Measurements from ENCODE around the gene EIF2B2. TPM values are rescaled to one million over a fixed set of nuclear protein-coding genes. Genes with fewer than 3 reads are reported as not detected.

Gene EIF2B2
- total and polyA plus RNA-seq, 2 experiments from 2014 or later, result 39.2 to 40.5 TPM

DNA sequence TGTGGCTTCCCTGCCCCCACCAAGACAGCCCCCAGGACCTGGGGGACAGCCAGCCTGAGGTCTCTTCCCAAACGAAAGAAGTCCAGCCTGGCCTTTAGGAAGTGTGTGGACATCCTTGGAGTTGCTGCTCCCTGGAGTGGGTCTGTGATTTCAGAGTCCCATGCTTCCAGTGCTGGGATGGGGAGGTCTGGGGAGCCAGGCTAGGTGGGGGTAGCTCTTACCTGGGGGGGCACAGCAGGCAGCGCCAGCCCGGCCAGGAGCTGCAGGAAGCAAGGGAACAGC, 47.8 kb upstream of the EIF2B2 start:
- H2AFZ ChIP-seq, result peak overlapping the region; percentile 95; the same call in 1 of the 2 replicates
- no peaks in the 10 kb centered on the region for H3K9me3 Mint-ChIP-seq
- TF ChIP-seq CTCF (conservative IDR thresholded peaks at IDR 0.05; ENCODE audit: low read depth in 2 of 2), result no peak
- TF ChIP-seq, protein P1, sequence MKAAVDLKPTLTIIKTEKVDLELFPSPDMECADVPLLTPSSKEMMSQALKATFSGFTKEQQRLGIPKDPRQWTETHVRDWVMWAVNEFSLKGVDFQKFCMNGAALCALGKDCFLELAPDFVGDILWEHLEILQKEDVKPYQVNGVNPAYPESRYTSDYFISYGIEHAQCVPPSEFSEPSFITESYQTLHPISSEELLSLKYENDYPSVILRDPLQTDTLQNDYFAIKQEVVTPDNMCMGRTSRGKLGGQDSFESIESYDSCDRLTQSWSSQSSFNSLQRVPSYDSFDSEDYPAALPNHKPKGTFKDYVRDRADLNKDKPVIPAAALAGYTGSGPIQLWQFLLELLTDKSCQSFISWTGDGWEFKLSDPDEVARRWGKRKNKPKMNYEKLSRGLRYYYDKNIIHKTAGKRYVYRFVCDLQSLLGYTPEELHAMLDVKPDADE (IDR thresholded peaks at IDR 0.05), result no peak
- no peak for TF ChIP-seq NANOG (IDR thresholded peaks at IDR 0.05; ENCODE audit: borderline replicate concordance)
- TF ChIP-seq, protein P2, sequence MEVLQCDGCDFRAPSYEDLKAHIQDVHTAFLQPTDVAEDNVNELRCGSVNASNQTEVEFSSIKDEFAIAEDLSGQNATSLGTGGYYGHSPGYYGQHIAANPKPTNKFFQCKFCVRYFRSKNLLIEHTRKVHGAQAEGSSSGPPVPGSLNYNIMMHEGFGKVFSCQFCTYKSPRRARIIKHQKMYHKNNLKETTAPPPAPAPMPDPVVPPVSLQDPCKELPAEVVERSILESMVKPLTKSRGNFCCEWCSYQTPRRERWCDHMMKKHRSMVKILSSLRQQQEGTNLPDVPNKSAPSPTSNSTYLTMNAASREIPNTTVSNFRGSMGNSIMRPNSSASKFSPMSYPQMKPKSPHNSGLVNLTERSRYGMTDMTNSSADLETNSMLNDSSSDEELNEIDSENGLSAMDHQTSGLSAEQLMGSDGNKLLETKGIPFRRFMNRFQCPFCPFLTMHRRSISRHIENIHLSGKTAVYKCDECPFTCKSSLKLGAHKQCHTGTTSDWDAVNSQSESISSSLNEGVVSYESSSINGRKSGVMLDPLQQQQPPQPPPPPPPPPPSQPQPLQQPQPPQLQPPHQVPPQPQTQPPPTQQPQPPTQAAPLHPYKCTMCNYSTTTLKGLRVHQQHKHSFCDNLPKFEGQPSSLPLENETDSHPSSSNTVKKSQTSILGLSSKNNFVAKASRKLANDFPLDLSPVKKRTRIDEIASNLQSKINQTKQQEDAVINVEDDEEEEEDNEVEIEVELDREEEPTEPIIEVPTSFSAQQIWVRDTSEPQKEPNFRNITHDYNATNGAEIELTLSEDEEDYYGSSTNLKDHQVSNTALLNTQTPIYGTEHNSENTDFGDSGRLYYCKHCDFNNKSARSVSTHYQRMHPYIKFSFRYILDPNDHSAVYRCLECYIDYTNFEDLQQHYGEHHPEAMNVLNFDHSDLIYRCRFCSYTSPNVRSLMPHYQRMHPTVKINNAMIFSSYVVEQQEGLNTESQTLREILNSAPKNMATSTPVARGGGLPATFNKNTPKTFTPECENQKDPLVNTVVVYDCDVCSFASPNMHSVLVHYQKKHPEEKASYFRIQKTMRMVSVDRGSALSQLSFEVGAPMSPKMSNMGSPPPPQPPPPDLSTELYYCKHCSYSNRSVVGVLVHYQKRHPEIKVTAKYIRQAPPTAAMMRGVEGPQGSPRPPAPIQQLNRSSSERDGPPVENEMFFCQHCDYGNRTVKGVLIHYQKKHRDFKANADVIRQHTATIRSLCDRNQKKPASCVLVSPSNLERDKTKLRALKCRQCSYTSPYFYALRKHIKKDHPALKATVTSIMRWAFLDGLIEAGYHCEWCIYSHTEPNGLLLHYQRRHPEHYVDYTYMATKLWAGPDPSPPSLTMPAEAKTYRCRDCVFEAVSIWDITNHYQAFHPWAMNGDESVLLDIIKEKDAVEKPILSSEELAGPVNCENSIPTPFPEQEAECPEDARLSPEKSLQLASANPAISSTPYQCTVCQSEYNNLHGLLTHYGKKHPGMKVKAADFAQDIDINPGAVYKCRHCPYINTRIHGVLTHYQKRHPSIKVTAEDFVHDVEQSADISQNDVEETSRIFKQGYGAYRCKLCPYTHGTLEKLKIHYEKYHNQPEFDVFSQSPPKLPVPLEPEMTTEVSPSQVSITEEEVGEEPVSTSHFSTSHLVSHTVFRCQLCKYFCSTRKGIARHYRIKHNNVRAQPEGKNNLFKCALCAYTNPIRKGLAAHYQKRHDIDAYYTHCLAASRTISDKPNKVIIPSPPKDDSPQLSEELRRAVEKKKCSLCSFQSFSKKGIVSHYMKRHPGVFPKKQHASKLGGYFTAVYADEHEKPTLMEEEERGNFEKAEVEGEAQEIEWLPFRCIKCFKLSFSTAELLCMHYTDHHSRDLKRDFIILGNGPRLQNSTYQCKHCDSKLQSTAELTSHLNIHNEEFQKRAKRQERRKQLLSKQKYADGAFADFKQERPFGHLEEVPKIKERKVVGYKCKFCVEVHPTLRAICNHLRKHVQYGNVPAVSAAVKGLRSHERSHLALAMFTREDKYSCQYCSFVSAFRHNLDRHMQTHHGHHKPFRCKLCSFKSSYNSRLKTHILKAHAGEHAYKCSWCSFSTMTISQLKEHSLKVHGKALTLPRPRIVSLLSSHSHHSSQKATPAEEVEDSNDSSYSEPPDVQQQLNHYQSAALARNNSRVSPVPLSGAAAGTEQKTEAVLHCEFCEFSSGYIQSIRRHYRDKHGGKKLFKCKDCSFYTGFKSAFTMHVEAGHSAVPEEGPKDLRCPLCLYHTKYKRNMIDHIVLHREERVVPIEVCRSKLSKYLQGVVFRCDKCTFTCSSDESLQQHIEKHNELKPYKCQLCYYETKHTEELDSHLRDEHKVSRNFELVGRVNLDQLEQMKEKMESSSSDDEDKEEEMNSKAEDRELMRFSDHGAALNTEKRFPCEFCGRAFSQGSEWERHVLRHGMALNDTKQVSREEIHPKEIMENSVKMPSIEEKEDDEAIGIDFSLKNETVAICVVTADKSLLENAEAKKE (CRISPR knock-in tag; IDR thresholded peaks at IDR 0.05), result no peak
- TF ChIP-seq, protein P3, sequence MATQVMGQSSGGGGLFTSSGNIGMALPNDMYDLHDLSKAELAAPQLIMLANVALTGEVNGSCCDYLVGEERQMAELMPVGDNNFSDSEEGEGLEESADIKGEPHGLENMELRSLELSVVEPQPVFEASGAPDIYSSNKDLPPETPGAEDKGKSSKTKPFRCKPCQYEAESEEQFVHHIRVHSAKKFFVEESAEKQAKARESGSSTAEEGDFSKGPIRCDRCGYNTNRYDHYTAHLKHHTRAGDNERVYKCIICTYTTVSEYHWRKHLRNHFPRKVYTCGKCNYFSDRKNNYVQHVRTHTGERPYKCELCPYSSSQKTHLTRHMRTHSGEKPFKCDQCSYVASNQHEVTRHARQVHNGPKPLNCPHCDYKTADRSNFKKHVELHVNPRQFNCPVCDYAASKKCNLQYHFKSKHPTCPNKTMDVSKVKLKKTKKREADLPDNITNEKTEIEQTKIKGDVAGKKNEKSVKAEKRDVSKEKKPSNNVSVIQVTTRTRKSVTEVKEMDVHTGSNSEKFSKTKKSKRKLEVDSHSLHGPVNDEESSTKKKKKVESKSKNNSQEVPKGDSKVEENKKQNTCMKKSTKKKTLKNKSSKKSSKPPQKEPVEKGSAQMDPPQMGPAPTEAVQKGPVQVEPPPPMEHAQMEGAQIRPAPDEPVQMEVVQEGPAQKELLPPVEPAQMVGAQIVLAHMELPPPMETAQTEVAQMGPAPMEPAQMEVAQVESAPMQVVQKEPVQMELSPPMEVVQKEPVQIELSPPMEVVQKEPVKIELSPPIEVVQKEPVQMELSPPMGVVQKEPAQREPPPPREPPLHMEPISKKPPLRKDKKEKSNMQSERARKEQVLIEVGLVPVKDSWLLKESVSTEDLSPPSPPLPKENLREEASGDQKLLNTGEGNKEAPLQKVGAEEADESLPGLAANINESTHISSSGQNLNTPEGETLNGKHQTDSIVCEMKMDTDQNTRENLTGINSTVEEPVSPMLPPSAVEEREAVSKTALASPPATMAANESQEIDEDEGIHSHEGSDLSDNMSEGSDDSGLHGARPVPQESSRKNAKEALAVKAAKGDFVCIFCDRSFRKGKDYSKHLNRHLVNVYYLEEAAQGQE (IDR thresholded peaks at IDR 0.05; ENCODE audit: unreplicated experiment), result no peak
- TF ChIP-seq POLR2AphosphoS5 (IDR thresholded peaks at IDR 0.05; ENCODE audit: low read depth), result no peak
- TF ChIP-seq CREB1 (CRISPR knock-in tag; IDR thresholded peaks at IDR 0.05; ENCODE audit: low read depth), result no peak
- TF ChIP-seq STAT1 (IDR thresholded peaks at IDR 0.05; ENCODE audit: unreplicated experiment), result no peak
- no peak for TF ChIP-seq ZNF114 (CRISPR knock-in tag; IDR thresholded peaks at IDR 0.05)
- TF ChIP-seq ZNF331 (CRISPR knock-in tag; IDR thresholded peaks at IDR 0.05; ENCODE audit: low read depth), result no peak
- TF ChIP-seq EZH2 (IDR thresholded peaks at IDR 0.05; ENCODE audit: low read depth, unreplicated experiment), result no peak
- TF ChIP-seq JUNB (IDR thresholded peaks at IDR 0.05; ENCODE audit: unreplicated experiment), result no peak
- no peak for TF ChIP-seq EZH2phosphoT487 (IDR thresholded peaks at IDR 0.05; ENCODE audit: unreplicated experiment)

More for the DNA sequence above, 47.8 kb upstream of the EIF2B2 start:
- no peak for ATAC-seq
- H3K27me3 ChIP-seq (ENCODE audit: insufficient read depth), result peaks cover 12% of the 10 kb centered on the region; the same call in 1 of the 2 replicates
- Mint-ChIP-seq H3K27ac (no peak overlapping the region), H3K4me1 (peaks cover 13% of the 10 kb centered on the region; the same call in 2 of the 3 replicates), H3K36me3 (ENCODE audit: low read depth) (no peaks in the 10 kb centered on the region; the same call in 2 of the 3 replicates), H3K4me3 (peak overlapping the region; percentile 57; the same call in 2 of the 3 replicates), H3K27me3 (ENCODE audit: insufficient read depth, low read depth, poor library complexity) (peaks cover 10% of the 10 kb centered on the region)
- DNase-seq (ENCODE audit: low spot score), result no peak
- peak overlapping the region; percentile 76 for H3K4me3 ChIP-seq
- H3K4me1 ChIP-seq (ENCODE audit: insufficient read depth), result peaks cover 8% of the 10 kb centered on the region
- no peaks in the 10 kb centered on the region for H3K9me2 ChIP-seq (ENCODE audit: insufficient read depth)
- peak overlapping the region; percentile 95 for H3K4me2 ChIP-seq
- H3K79me2 ChIP-seq (replicated peaks; ENCODE audit: insufficient read depth), result no peaks in the 10 kb centered on the region
- no peaks in the 10 kb centered on the region for H4K20me1 ChIP-seq (replicated peaks; ENCODE audit: insufficient read depth)
- H3K27ac ChIP-seq (ENCODE audit: low read depth), result no peak overlapping the region
- H3K36me3 ChIP-seq (ENCODE audit: insufficient read depth), result no peaks in the 10 kb centered on the region
- no peaks in the 10 kb centered on the region; the same call in 1 of the 2 replicates for H3F3A ChIP-seq (replicated peaks; ENCODE audit: low read depth)

All from GM23338 (cell line).